ENCODE results near the gene AGK. TPM values are rescaled to one million over a fixed set of nuclear protein-coding genes. Genes with fewer than 3 reads are reported as not detected.
A peak's percentile ranks its signal among the peaks of the same experiment; 100 is the strongest.

AGK gene
- total and polyA plus RNA-seq, 2 donors (not counting 1 experiment from before 2014, with no cell fraction given) = 12.8 to 26.1 TPM

- H2AFZ ChIP-seq (ENCODE audit: insufficient read depth, low read depth, low read length, poor library complexity, severe bottlenecking) = no peak overlapping the region
- peak overlapping the region; percentile 0 for H3K27ac Mint-ChIP-seq
- DNase-seq (no peak), ATAC-seq (ENCODE audit: low read depth) (no peak)
- H3K4me1 ChIP-seq (ENCODE audit: control insufficient read depth in 2 of 2, insufficient read depth in 2 of 2, low read length in 2 of 2) = peaks cover 37 to 38% of the 10 kb centered on the region in 2 donors
- H3K4me3 ChIP-seq (ENCODE audit: control extremely low read depth in 1 of 5, extremely low read depth in 1 of 5, insufficient read depth in 1 of 5, low read depth in 2 of 5, low read length in 4 of 5) = no peak overlapping the region
- intact Hi-C loops (cut with micrococcal nuclease) = no loop called here
- H3K4me1 Mint-ChIP-seq = peaks cover 77% of the 10 kb centered on the region
- ChIA-PET POLR2A (no interaction called here), CTCF (interaction anchor here (1.0 to 2.5 kb wide), 4 partner anchors 14 to 42 kb away, joined by 3 to 11 read pairs (median 5); partner anchors contain the start of gene SSBP1)
- H4K20me1 ChIP-seq (ENCODE audit: control insufficient read depth, insufficient read depth, low read length, poor library complexity, severe bottlenecking) = peaks cover 44% of the 10 kb centered on the region
- no peak overlapping the region for H3K4me2 ChIP-seq (replicated peaks; ENCODE audit: low read depth, low read length, poor library complexity, severe bottlenecking)
- no peak overlapping the region for H3K9ac ChIP-seq (ENCODE audit: low read length)
- H3K27me3 ChIP-seq (replicated peaks in 1 of 4; ENCODE audit: control extremely low read depth in 1 of 4, control insufficient read depth in 3 of 4, insufficient read depth in 4 of 4, low read length in 3 of 4) = no peaks in the 10 kb centered on the region
- H3K36me3 ChIP-seq (replicated peaks in 1 of 2; ENCODE audit: control extremely low read depth in 1 of 2, control insufficient read depth in 1 of 2, extremely low read depth in 1 of 2, insufficient read depth in 2 of 2, low read length in 1 of 2) = peaks cover 0 to 5% of the 10 kb centered on the region in 2 experiments
- no peaks in the 10 kb centered on the region for H3K9me3 Mint-ChIP-seq (ENCODE audit: insufficient read depth)
- H3K27me3 Mint-ChIP-seq = no peaks in the 10 kb centered on the region
- peaks cover 96% of the 10 kb centered on the region for H3K79me2 ChIP-seq (ENCODE audit: control insufficient read depth, insufficient read depth, low read length)
- no peak overlapping the region for H3K27ac ChIP-seq (ENCODE audit: low read length in 2 of 2)
- no peak for TF ChIP-seq EZH2 (IDR thresholded peaks at IDR 0.05; ENCODE audit: borderline replicate concordance, insufficient read depth, low read depth, low read length, poor library complexity, severe bottlenecking)
- no peak for TF ChIP-seq CTCF (IDR thresholded peaks at IDR 0.05)
- no peaks in the 10 kb centered on the region for H3K9me3 ChIP-seq (ENCODE audit: control extremely low read depth in 1 of 3, control insufficient read depth in 2 of 3, insufficient read depth in 1 of 3, low read length in 2 of 3)
- no CpG with 5 or more reads among the region's 2 CpGs for WGBS (ENCODE audit: insufficient coverage)
- no peak overlapping the region for H3K4me3 Mint-ChIP-seq
These were observed 145.1 kb downstream of the AGK start for GRCh38 chr7:141696348-141696747.

- H3K27ac ChIP-seq (ENCODE audit: low read length in 2 of 2) = no peak overlapping the region
- no peaks in the 10 kb centered on the region for H3K27me3 ChIP-seq (replicated peaks in 1 of 4; ENCODE audit: control extremely low read depth in 1 of 4, control insufficient read depth in 3 of 4, insufficient read depth in 4 of 4, low read length in 3 of 4)
- H3K27me3 Mint-ChIP-seq = no peaks in the 10 kb centered on the region
- peaks cover 37 to 40% of the 10 kb centered on the region in 2 donors for H3K4me1 ChIP-seq (ENCODE audit: control insufficient read depth in 2 of 2, insufficient read depth in 2 of 2, low read length in 2 of 2)
- peaks cover 75% of the 10 kb centered on the region for H3K4me1 Mint-ChIP-seq
- 82% methylated on average over 7 of the region's 10 CpGs for WGBS (ENCODE audit: insufficient coverage)
- intact Hi-C loops (cut with micrococcal nuclease) = no loop called here
- H3K4me2 ChIP-seq (replicated peaks; ENCODE audit: low read depth, low read length, poor library complexity, severe bottlenecking) = no peak overlapping the region
- H3K9ac ChIP-seq (ENCODE audit: low read length) = no peak overlapping the region
- ChIA-PET POLR2A (interaction anchor here (0.8 kb wide), 1 partner anchor 40 kb away, joined by 3 read pairs; the partner anchor contains the start of gene SSBP1), CTCF (interaction anchor here (2.5 kb wide), 1 partner anchor 41 kb away, joined by 11 read pairs; the partner anchor contains the start of gene SSBP1)
- no peak overlapping the region for H2AFZ ChIP-seq (ENCODE audit: insufficient read depth, low read depth, low read length, poor library complexity, severe bottlenecking)
- H3K36me3 ChIP-seq (replicated peaks in 1 of 2; ENCODE audit: control extremely low read depth in 1 of 2, control insufficient read depth in 1 of 2, extremely low read depth in 1 of 2, insufficient read depth in 2 of 2, low read length in 1 of 2) = peaks cover 0 to 5% of the 10 kb centered on the region in 2 experiments
- H3K4me3 Mint-ChIP-seq = no peak overlapping the region
- H3K27ac Mint-ChIP-seq = peak overlapping the region; percentile 39
- DNase-seq (no peak), ATAC-seq (ENCODE audit: low read depth) (no peak)
- H3K9me3 ChIP-seq (ENCODE audit: control extremely low read depth in 1 of 3, control insufficient read depth in 2 of 3, insufficient read depth in 1 of 3, low read length in 2 of 3) = no peaks in the 10 kb centered on the region
- no peak for TF ChIP-seq CTCF (IDR thresholded peaks at IDR 0.05)
- TF ChIP-seq EZH2 (IDR thresholded peaks at IDR 0.05; ENCODE audit: borderline replicate concordance, insufficient read depth, low read depth, low read length, poor library complexity, severe bottlenecking) = no peak
- no peaks in the 10 kb centered on the region for H3K9me3 Mint-ChIP-seq (ENCODE audit: insufficient read depth)
- peaks cover 87% of the 10 kb centered on the region for H3K79me2 ChIP-seq (ENCODE audit: control insufficient read depth, insufficient read depth, low read length)
- peaks cover 40% of the 10 kb centered on the region for H4K20me1 ChIP-seq (ENCODE audit: control insufficient read depth, insufficient read depth, low read length, poor library complexity, severe bottlenecking)
- no peak overlapping the region for H3K4me3 ChIP-seq (ENCODE audit: control extremely low read depth in 1 of 5, extremely low read depth in 1 of 5, insufficient read depth in 1 of 5, low read depth in 2 of 5, low read length in 4 of 5)
These were observed 146.1 kb downstream of the AGK start for GRCh38 chr7:141697211-141697871.
